ENCODE results near the gene GDNF.

Gene GDNF

GRCh38 chr5:37840053-37841034, 503 bp upstream of the GDNF start:
- TF ChIP-seq, protein P1, sequence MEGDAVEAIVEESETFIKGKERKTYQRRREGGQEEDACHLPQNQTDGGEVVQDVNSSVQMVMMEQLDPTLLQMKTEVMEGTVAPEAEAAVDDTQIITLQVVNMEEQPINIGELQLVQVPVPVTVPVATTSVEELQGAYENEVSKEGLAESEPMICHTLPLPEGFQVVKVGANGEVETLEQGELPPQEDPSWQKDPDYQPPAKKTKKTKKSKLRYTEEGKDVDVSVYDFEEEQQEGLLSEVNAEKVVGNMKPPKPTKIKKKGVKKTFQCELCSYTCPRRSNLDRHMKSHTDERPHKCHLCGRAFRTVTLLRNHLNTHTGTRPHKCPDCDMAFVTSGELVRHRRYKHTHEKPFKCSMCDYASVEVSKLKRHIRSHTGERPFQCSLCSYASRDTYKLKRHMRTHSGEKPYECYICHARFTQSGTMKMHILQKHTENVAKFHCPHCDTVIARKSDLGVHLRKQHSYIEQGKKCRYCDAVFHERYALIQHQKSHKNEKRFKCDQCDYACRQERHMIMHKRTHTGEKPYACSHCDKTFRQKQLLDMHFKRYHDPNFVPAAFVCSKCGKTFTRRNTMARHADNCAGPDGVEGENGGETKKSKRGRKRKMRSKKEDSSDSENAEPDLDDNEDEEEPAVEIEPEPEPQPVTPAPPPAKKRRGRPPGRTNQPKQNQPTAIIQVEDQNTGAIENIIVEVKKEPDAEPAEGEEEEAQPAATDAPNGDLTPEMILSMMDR (IDR thresholded peaks at IDR 0.05; ENCODE audit: low read length, missing control alignments): no peak
- H3K4me3 ChIP-seq (replicated peaks; ENCODE audit: low read depth, low read length): peak overlapping the region; percentile 45
- DNase-seq (ENCODE audit: low read depth): peak; percentile 40

- TF ChIP-seq, protein P1 (IDR thresholded peaks at IDR 0.05; ENCODE audit: low read length, missing control alignments): no peak
- DNase-seq (ENCODE audit: low read depth): no peak
These were observed 904 bp downstream of the GDNF start for GRCh38 chr5:37838933-37839341.

DNA sequence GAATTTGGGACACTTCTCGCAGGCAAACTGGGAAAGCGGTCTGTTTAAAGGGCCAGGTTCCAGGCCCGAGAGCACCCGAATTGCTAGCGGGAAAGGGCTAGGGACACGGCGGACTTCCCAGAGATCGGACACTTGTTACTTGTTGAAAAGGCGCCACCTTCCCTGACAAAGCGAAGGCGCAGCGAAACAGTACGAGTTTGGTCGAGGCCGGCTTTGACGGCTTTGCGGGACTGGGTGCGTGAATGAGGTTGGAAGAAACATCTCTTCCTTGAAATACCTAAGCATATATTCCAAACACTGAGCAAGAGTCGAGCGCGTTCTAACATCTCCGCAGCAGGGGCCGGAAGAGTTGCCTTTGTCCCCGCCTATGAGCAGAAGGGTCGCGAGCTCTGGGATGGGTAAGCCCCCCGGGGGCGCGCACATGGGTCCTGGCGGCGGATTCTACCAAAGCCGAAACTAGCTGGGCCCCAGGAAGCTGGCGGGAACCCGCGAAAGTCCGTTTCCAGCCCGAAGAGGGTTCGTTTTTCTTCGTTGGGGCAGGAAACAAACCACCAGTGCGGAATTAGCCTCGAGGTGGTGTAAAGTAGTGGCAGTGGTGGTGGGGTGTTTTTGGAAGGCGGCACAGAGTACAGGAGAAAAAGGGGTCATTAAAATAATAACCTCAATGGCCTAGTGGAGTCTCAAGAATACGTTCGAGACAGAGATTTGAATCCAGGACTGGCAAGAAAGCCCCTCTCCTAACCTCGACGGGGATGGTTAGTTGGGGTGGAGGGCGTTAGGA, 1.5 kb downstream of the GDNF start:
- DNase-seq (ENCODE audit: low read depth): peak; percentile 32
- peak overlapping the region; percentile 48 for H3K4me3 ChIP-seq (replicated peaks; ENCODE audit: low read depth, low read length)
- TF ChIP-seq, protein P1 (IDR thresholded peaks at IDR 0.05; ENCODE audit: low read length, missing control alignments): peak; percentile 30

More at GRCh38 chr5:37838933-37839341, 904 bp downstream of the GDNF start:
- peak overlapping the region; percentile 27 for H3K4me3 ChIP-seq (replicated peaks; ENCODE audit: low read depth, low read length)

DNA sequence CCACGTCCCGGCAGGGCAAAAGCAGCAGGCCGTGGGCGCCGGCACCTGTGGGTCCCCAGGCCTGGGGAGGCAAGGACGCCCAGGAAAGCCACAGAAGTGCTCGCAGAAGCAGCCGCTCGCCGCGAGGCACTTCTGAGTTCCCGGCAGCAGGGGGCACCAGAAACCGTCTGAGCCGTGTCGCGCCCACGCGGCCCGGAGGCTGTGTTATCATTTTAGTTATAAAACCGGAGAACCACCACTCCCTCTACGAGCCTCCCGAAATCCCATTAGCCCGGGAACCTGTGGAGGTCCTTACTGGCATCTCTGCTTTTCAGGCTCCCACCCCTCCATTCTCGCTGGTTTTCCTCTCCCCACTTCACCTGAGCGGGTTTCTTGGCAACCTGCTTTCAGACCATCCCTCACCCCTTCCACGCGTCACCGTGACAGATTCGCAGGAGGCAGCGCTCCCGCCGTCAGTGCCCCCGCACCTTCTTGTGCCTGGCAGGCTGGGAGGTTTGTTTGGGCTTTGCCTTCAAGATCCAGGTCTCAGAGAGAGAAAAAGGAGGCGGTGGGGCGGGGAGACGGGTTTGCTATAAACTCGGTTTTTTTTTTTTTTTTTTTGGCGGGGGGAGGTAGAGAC, 2.3 kb downstream of the GDNF start:
- H3K4me3 ChIP-seq (replicated peaks; ENCODE audit: low read depth, low read length): peak overlapping the region; percentile 48
- peak; percentile 75 for DNase-seq (ENCODE audit: low read depth)
- TF ChIP-seq, protein P1 (IDR thresholded peaks at IDR 0.05; ENCODE audit: low read length, missing control alignments): peak; percentile 70

- TF ChIP-seq, protein P1 (IDR thresholded peaks at IDR 0.05; ENCODE audit: low read length, missing control alignments): no peak
- H3K4me3 ChIP-seq (replicated peaks; ENCODE audit: low read depth, low read length): peak overlapping the region; percentile 48
- peak; percentile 16 for DNase-seq (ENCODE audit: low read depth)
These were observed 3.0 kb downstream of the GDNF start for GRCh38 chr5:37836592-37837413.

DNA sequence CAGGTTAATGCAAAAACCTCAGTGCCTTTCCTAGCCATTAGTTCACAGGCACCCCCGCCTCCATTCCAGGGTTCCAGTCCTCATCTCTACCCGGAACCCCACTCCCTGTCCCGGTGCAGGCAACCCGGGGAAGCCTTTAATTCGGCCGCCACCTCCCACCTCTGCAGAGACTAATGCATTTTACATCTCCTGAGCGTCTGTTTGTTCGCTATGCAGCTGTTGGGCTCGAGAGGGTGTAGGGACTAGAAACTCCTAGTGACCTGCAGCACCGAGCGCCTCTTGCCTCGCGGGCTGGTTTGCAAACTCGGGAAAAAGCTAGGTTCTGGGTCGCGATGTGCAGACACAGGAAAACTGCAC, 3.6 kb downstream of the GDNF start:
- no peak for DNase-seq (ENCODE audit: low read depth)
- H3K4me3 ChIP-seq (replicated peaks; ENCODE audit: low read depth, low read length): peak overlapping the region; percentile 48
- TF ChIP-seq, protein P1 (IDR thresholded peaks at IDR 0.05; ENCODE audit: low read length, missing control alignments): no peak

Measured in fibroblast of pulmonary artery (primary cell).